Measurements from ENCODE around the gene KCNQ1. TPM values are rescaled to one million over a fixed set of nuclear protein-coding genes. Genes with fewer than 3 reads are reported as not detected.

Gene KCNQ1
- total RNA-seq, 3 donors from 2014 or later (not counting 1 experiment from before 2014, with no cell fraction given): 1.9 to 7.8 (median 3.3) TPM

DNA sequence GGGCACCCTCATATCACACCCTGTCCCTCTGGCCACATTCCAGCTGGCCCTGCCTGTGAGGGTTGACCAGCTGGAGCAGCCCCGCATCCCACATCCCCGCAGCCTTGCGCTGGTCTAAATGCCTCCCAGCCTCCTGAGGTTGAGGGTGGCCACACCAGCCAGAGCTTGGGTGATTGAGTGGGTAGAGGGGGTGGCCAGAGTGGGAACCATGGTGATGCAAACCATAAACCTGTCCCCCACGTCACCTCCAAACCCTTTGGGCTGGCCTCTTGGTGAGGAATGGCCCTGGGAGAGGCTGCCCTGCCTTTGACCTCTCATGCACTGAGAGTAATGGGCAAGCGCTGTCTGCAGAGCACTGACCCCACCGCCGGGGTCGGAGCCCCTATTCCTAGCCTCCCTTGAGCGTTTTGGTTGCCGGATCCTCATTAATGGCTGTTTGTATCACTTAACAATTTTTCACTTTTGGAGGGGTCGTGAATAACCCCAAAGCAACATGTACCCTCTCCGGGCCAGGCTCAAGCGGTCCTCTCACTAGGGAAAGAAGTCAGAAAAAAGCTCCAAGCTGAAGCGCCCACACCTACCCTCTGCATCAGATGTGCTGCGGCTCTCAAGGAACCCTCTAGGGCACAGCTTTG lies 271.0 kb downstream of the KCNQ1 start:
- no peaks in the 10 kb centered on the region for H3K9me3 Mint-ChIP-seq
- Histone ChIP-seq H3K9me3 (ENCODE audit: control insufficient read depth, insufficient read depth, low read length) (no peaks in the 10 kb centered on the region), H3K4me1 (ENCODE audit: control insufficient read depth, insufficient read depth, low read length) (no peaks in the 10 kb centered on the region), H3K27me3 (ENCODE audit: control insufficient read depth, insufficient read depth, low read length) (no peaks in the 10 kb centered on the region), H3K4me3 (ENCODE audit: low read length) (no peak overlapping the region), H3K36me3 (ENCODE audit: control insufficient read depth, insufficient read depth, low read length) (no peaks in the 10 kb centered on the region), H3K27ac (ENCODE audit: low read length) (no peak overlapping the region)
- H3K36me3 Mint-ChIP-seq: no peaks in the 10 kb centered on the region
- WGBS (ENCODE audit: insufficient coverage): 94% methylated on average over 15 of the region's 15 CpGs
- TF ChIP-seq, protein P1, sequence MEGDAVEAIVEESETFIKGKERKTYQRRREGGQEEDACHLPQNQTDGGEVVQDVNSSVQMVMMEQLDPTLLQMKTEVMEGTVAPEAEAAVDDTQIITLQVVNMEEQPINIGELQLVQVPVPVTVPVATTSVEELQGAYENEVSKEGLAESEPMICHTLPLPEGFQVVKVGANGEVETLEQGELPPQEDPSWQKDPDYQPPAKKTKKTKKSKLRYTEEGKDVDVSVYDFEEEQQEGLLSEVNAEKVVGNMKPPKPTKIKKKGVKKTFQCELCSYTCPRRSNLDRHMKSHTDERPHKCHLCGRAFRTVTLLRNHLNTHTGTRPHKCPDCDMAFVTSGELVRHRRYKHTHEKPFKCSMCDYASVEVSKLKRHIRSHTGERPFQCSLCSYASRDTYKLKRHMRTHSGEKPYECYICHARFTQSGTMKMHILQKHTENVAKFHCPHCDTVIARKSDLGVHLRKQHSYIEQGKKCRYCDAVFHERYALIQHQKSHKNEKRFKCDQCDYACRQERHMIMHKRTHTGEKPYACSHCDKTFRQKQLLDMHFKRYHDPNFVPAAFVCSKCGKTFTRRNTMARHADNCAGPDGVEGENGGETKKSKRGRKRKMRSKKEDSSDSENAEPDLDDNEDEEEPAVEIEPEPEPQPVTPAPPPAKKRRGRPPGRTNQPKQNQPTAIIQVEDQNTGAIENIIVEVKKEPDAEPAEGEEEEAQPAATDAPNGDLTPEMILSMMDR (IDR thresholded peaks at IDR 0.05): no peak
- no peak for DNase-seq
- H3K27me3 Mint-ChIP-seq (ENCODE audit: low read depth in 2 of 2): no peaks in the 10 kb centered on the region
- H3K27ac Mint-ChIP-seq: no peak overlapping the region
- no peak for ATAC-seq
- H3K4me1 Mint-ChIP-seq: no peaks in the 10 kb centered on the region
- H3K4me3 Mint-ChIP-seq: no peak overlapping the region
- intact Hi-C loops (cut with micrococcal nuclease): no loop called here

DNA sequence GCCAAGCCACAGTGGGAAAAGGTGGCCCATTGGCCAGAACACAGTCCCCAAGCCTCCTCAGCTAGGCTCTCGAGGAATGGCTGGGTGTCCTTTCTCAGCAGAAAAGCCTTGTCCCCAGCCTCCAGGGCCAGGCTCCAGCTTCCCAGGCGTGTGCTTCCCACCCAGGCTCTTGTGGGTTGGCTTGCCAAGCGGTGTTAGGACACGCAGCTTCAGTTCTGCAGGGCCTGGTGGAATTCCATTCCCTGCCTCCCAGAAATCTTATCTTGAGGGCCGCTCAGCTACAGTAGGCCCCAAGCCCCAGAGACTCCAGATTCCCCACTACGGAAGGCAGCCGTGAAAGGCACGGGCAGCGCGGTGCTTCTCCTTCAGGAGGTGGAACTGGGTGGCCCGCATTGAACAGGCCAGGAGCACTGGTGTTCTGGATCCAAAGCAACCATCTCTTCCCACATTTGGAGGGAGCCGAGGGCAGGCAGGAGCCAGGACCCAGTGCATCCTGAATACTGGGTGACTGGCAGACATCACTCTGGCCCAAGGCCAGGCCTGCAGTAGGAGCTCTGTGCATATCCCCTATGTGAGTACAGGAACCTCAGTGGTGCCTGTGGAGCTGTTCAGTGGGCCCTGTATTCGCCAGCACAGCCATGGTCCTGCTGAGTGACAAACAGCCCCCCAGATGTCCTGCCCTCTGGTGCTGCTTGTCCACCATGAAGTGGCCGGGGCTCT lies 271.7 kb downstream of the KCNQ1 start:
- no peaks in the 10 kb centered on the region for H3K4me1 ChIP-seq (ENCODE audit: control insufficient read depth, insufficient read depth, low read length)
- Mint-ChIP-seq H3K4me3 (no peak overlapping the region), H3K27me3 (ENCODE audit: low read depth in 2 of 2) (no peaks in the 10 kb centered on the region), H3K4me1 (no peaks in the 10 kb centered on the region), H3K36me3 (no peaks in the 10 kb centered on the region), H3K9me3 (no peaks in the 10 kb centered on the region), H3K27ac (no peak overlapping the region)
- intact Hi-C loops (cut with micrococcal nuclease): no loop called here
- H3K27me3 ChIP-seq (ENCODE audit: control insufficient read depth, insufficient read depth, low read length): no peaks in the 10 kb centered on the region
- WGBS (ENCODE audit: insufficient coverage): 87% methylated on average over 14 of the region's 14 CpGs
- TF ChIP-seq, protein P1 (IDR thresholded peaks at IDR 0.05): no peak
- no peaks in the 10 kb centered on the region for H3K9me3 ChIP-seq (ENCODE audit: control insufficient read depth, insufficient read depth, low read length)
- no peak overlapping the region for H3K27ac ChIP-seq (ENCODE audit: low read length)
- H3K4me3 ChIP-seq (ENCODE audit: low read length): no peak overlapping the region
- ATAC-seq (no peak), DNase-seq (no peak)
- H3K36me3 ChIP-seq (ENCODE audit: control insufficient read depth, insufficient read depth, low read length): no peaks in the 10 kb centered on the region

GRCh38 chr11:2717561-2718325 lies 272.9 kb downstream of the KCNQ1 start:
- H3K9me3 ChIP-seq (ENCODE audit: control insufficient read depth, insufficient read depth, low read length): no peaks in the 10 kb centered on the region
- ATAC-seq (no peak), DNase-seq (no peak)
- H3K36me3 ChIP-seq (ENCODE audit: control insufficient read depth, insufficient read depth, low read length): no peaks in the 10 kb centered on the region
- TF ChIP-seq, protein P1 (IDR thresholded peaks at IDR 0.05): no peak
- WGBS (ENCODE audit: insufficient coverage): 79% methylated on average over 19 of the region's 22 CpGs
- Mint-ChIP-seq H3K27ac (no peak overlapping the region), H3K4me3 (no peak overlapping the region), H3K36me3 (no peaks in the 10 kb centered on the region), H3K9me3 (no peaks in the 10 kb centered on the region), H3K27me3 (ENCODE audit: low read depth in 2 of 2) (no peaks in the 10 kb centered on the region), H3K4me1 (no peaks in the 10 kb centered on the region)
- no peak overlapping the region for H3K27ac ChIP-seq (ENCODE audit: low read length)
- H3K27me3 ChIP-seq (ENCODE audit: control insufficient read depth, insufficient read depth, low read length): no peaks in the 10 kb centered on the region
- intact Hi-C loops (cut with micrococcal nuclease): no loop called here
- H3K4me3 ChIP-seq (ENCODE audit: low read length): no peak overlapping the region
- H3K4me1 ChIP-seq (ENCODE audit: control insufficient read depth, insufficient read depth, low read length): no peaks in the 10 kb centered on the region
